NCI-H1930 (cell line): ENCODE data around the gene MYO5C.

Experiments
- DNase-seq, 2 experiments: peaks; one replicate each; lab custom pipeline; 2025; lab: John Stamatoyannopoulos, UW

Gene MYO5C

GRCh38 chr15:52278636-52279367 is 16.8 kb downstream of the MYO5C start:
- no peak for DNase-seq

GRCh38 chr15:52278135-52278534 is 17.5 kb downstream of the MYO5C start:
- DNase-seq: no peak

- no peak for DNase-seq
Measured at GRCh38 chr15:52277575-52277974, 18.0 kb downstream of the MYO5C start.

GRCh38 chr15:52276256-52276770 is 19.3 kb downstream of the MYO5C start:
- no peak for DNase-seq

DNA sequence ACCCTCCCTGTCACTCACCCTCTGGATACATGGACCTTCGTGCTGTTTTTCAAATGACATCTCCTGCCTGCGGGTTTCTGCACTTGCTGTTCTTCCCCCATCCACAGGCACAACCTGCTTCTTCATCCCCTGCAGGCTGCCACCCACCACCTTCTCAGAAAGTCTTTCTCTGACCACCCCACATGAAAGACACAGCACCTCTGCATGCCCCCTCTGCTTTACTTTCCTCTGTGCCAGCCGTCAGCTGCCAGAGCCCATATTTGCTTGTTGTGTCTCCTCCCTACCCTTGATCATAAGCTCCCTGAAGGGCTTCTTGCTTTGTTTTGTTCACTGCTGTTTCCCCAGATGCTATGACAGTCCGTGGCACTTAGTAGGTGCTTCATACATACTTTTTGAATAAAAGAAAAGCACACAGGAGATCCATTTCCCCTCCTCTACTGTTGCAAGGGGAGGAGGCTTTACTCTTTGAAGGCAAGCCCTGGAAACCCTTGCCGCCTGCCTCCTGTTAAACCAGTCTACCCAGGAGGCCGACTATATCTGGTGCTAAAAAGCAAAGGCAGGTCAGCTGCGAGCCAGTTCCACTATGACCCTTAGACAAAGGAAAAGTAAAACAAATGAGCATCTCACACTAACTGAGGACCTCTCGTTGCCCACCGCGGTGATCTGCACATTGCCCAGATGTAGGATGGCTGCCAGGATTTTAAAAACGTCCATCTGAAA is 31.9 kb downstream of the MYO5C start:
- DNase-seq: no peak

DNA sequence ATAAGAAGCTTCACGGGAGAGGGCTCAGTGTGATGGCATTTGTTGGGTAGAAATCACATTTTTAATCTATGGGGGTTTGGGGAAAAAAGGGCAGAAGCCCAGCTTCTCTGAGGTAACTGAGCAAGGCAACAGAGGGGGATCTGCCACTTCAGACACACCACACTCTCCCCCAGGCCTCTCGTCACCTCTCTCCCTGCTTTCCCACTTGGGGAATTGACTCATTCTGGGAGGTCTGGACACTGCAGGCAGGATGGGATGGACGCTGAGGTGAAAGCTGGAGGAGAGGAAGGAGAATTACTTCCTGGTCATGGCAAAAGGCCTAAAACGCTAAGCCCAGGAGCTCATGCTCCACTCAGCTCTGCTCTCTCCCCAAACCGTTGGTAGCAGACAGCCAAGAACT is 33.2 kb downstream of the MYO5C start:
- no peak for DNase-seq

GRCh38 chr15:52261498-52262242 is 33.9 kb downstream of the MYO5C start:
- no peak for DNase-seq

DNA sequence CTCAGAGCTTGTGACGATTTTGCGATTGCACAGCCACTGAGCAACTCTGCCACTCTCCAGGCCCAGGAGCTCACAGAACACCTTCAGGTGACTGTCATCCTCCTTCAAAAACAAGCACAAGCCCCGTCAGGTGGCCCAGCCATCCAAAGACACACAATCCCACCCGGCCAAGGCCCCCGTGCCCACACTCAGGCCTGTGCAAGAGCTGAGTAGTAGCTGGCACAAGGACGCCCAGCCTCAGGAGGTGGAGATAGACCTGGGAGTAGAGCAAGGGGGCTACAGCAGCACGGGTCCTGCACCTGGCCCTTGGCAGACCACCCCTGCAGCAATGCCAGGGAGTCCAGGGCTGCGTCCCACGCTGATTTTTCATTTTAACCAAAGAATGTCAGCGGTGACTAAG is 34.6 kb downstream of the MYO5C start:
- no peak for DNase-seq

GRCh38 chr15:52259503-52259902 is 36.1 kb downstream of the MYO5C start:
- no peak for DNase-seq

DNA sequence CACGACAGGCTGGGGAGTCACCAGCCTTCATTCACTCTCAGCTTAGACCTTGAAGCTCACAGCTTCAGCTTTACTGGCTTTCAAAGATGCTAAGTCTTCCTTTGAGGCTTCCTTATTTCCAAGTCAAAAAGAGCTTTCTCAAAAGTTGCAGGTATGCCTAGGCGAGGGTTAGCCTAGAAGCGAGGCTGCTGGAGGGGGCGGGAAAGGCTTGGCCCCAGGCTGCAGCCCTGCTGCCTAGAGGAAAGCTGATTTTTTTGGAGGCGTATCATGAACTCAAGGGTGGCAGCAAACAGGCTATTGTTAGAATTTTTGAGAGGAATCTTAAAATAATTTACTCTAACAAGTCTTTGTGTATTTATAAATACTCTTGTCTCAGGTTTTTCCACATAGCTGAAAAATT is 37.1 kb downstream of the MYO5C start:
- no peak for DNase-seq

GRCh38 chr15:52257734-52258062 is 37.9 kb downstream of the MYO5C start:
- DNase-seq: no peak

DNA sequence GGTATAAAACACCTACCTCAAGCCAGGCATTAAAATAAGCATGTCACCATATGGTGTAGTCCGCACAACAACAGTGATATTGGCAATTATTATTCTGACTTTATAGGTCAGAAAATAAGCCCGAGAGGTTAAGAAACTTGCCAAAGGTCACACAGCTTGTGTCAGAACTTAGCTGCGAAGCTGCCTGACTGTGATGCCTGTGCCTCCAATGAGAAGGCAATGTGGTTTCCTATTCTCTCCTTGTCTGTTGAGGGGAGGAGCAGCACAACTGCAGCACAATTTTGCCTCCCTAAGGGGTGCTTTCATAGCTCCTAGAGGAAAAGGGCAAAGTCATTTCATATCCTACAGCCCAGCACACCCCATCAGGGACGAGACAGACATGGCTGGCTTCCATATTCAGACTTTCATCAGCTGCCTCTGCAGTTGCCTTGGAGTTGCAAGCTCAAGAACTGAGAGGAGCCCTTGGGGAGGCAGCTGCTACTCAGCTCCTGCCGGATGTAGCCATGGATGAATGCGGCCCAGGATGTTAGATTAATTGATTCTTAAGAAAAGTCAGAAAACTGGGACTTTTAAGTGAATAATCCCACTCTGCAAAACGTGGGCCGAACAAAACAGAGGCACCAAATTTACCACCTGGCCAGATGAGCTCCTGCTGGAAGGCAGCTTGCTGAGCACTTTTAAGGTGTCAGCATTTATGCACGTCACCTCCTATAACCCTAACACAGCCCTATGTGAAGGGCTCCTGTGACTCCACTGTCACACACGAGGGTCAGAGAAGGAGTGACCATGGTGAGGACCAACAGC is 38.5 kb downstream of the MYO5C start:
- no peak for DNase-seq

DNA sequence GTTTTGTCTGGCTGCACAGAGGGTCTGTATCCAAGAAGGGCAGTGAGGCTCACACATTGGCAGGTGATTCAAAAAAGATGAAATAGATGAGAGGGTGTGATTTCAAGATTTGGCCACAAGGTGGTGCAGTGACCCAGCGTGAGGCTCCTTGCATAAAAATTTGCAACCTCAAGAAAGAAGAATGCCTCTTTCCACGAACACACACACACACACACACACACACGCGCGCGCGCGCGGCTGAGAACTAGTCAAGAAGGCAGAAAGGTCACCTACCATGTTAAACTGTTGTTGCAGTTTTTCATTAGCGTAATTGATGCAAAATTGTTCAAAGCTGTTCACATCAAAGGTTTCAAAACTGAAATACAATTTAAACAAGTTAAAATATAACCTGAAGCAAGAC is 39.2 kb downstream of the MYO5C start:
- peak in 1 of 2 experiments; percentile 1 for DNase-seq

DNA sequence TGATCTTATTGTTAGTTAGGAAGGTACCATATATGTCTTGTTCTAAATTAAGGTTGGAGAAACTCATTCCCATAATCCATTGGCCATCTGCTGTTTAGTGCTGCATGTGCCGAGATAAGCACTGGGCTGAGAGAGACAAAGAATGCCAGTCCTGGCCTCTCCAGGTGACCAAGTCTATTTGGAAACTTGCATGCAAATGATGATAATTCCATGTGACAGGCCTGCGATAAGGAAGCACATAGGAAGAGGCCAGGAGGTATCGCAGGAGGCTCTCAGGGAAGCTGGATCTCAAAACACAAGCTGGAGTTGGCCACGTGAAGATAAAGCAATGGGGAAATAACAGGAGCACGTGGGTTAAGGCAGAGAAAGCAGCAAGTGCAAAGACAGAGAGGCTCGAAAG is 39.7 kb downstream of the MYO5C start:
- DNase-seq: no peak

- no peak for DNase-seq
Measured at GRCh38 chr15:52255008-52255407, 40.6 kb downstream of the MYO5C start.

DNA sequence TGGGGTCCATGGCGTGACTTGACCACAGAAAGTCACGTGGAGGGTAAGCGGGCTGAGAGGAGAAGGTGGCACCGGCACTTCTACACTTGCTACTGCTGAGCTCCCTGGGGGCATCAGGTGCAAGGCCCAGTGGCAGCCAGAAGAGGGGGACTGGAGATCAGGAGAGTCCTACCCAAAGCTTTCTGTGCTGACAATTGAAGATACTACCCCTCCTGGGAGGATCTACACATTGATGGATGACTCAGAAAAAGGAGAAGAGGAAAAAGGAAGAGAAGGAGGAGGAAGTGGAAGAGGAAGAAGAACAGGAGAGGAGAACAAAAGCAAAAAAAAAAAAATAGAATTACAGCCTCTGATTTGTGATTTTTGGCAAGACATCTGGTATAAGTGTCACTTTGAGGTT is 41.2 kb downstream of the MYO5C start:
- no peak for DNase-seq

- DNase-seq: no peak
Measured at GRCh38 chr15:52252781-52253180, 42.8 kb downstream of the MYO5C start.

- no peak for DNase-seq
Measured at GRCh38 chr15:52251144-52251860, 44.3 kb downstream of the MYO5C start.

DNA sequence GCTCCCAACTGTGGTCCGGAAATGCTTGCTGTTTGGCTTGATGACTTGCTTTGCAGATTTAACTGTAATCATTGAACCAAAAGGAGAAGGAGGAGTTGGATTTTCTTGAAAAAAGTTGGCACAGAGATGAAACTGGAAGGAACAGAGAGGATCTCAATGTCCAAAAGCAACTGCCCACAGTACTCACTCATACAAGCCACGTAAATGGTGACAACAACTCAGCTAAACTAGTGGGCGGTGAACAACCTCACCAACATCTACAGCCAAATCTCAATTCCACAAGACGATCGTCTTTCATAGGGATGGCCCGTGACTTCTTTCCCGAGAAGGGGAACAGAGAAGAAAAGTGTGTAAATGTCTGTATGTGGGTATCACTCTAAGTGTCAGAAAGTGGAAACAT is 48.1 kb downstream of the MYO5C start:
- DNase-seq: no peak

DNA sequence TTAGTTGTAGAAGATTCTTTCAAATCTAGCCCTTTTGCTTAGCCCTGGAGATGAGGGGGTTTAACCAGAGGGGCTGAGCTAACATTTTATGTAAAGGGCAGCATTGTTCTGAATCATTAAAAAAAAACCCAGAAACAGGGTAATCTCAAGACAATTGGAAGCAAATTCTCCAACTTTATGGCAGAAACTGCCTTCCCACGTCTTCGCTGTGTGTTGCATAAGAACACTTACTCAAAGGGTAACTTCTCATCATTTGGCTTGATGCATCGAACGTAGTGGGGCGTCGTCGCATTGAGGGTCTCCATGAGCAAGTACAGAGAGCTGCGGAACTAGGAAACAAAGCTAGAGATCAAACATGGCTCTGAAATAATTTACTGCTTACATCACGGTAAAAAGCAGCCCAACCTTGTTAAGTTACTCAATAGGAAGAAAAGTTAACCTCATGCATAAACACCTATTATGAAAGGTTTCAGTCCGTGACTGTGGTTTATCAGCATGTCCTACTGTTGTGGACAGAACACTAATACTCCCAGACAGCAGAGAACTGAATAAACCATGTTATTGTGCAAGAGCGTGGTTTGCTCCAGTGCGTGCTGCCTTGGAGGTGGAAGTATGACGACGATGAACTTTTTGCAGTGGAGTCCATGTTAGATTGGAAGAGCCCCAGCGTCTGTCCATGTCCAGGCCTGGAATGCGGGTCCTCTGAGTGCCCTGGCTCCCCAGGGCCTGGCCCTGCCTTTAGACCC is 48.7 kb downstream of the MYO5C start:
- DNase-seq: no peak
